GM23338 (cell line): Measurements from ENCODE around the gene PCOLCE2. TPM values are rescaled to one million over a fixed set of nuclear protein-coding genes. Genes with fewer than 3 reads are reported as not detected.

ENCODE experiments used
- ATAC-seq: fragments of 200-7000 bp; cut with Tn5 transposase; 3 replicates; pipeline ENCODE4 v1.9.1; 2020
- DNase-seq: peaks from one replicate; pipeline ENCODE4 v3.0.0-alpha.2; 2015; ENCODE audit warnings: low spot score
- H2AFZ ChIP-seq: fragments of 200-600 bp; sonication (generic); 2 replicates; pipeline ENCODE4 v1.8.0; 2016; ENCODE audit warnings: antibody characterized with exemption, mild to moderate bottlenecking, moderate library complexity
- H3F3A ChIP-seq: fragments of 200-600 bp; sonication (generic); replicated peaks from 2 replicates; pipeline ENCODE4 v1.8.0; 2017; ENCODE audit warnings: antibody characterized with exemption, mixed run types, low read depth
- H3K27ac ChIP-seq: fragments of 200-600 bp; sonication (generic); 2 replicates; pipeline ENCODE4 v1.6.1; 2016; ENCODE audit warnings: low read depth
- H3K27me3 ChIP-seq: fragments of 200-600 bp; sonication (generic); 2 replicates; pipeline ENCODE4 v1.8.0; 2016; ENCODE audit warnings: mild to moderate bottlenecking, mixed run types, moderate library complexity; ENCODE audit not compliant: insufficient read depth
- H3K36me3 ChIP-seq: fragments of 200-600 bp; sonication (generic); 2 replicates; pipeline ENCODE4 v1.8.0; 2016; ENCODE audit warnings: mild to moderate bottlenecking; ENCODE audit not compliant: insufficient read depth
- H3K4me1 ChIP-seq: fragments of 200-600 bp; sonication (generic); 2 replicates; pipeline ENCODE4 v1.8.0; 2016; ENCODE audit warnings: mild to moderate bottlenecking, moderate library complexity; ENCODE audit not compliant: insufficient read depth
- H3K4me2 ChIP-seq: fragments of 200-600 bp; sonication (generic); 2 replicates; pipeline ENCODE4 v1.7.1; 2017; ENCODE audit warnings: mixed run types
- H3K4me3 ChIP-seq: fragments of 200-600 bp; sonication (generic); 2 replicates; pipeline ENCODE4 v1.6.1; 2016; ENCODE audit warnings: mixed run types
- H3K79me2 ChIP-seq: fragments of 200-600 bp; sonication (generic); replicated peaks from 2 replicates; pipeline ENCODE4 v1.8.0; 2017; ENCODE audit warnings: mild to moderate bottlenecking; ENCODE audit not compliant: insufficient read depth
- H3K9me2 ChIP-seq: fragments of 200-600 bp; sonication (generic); 2 replicates; pipeline ENCODE4 v1.8.0; 2017; ENCODE audit not compliant: insufficient read depth
- H4K20me1 ChIP-seq: fragments of 200-600 bp; sonication (generic); replicated peaks from 2 replicates; pipeline ENCODE4 v1.8.0; 2017; ENCODE audit warnings: mild to moderate bottlenecking; ENCODE audit not compliant: insufficient read depth
- H3K27ac Mint-ChIP-seq: 2 replicates; pipeline ENCODE4 v1.8.0; 2020; ENCODE audit warnings: inconsistent platforms, mild to moderate bottlenecking, moderate library complexity, mixed read lengths
- H3K27me3 Mint-ChIP-seq: 3 replicates; pipeline ENCODE4 v1.8.0; 2022; ENCODE audit warnings: low read depth, mild to moderate bottlenecking, moderate library complexity, mixed read lengths, inconsistent platforms; ENCODE audit not compliant: insufficient read depth, poor library complexity
- H3K36me3 Mint-ChIP-seq: 3 replicates; pipeline ENCODE4 v1.8.0; 2021; ENCODE audit warnings: low read depth, mild to moderate bottlenecking, inconsistent platforms, moderate library complexity, mixed read lengths
- H3K4me1 Mint-ChIP-seq: 3 replicates; pipeline ENCODE4 v1.8.0; 2020; ENCODE audit warnings: mild to moderate bottlenecking, inconsistent platforms, mixed read lengths
- H3K4me3 Mint-ChIP-seq: 3 replicates; pipeline ENCODE4 v1.8.0; 2021; ENCODE audit warnings: moderate library complexity, mild to moderate bottlenecking, inconsistent platforms, mixed read lengths
- H3K9me3 Mint-ChIP-seq: 3 replicates; pipeline ENCODE4 v1.8.0; 2020; ENCODE audit warnings: moderate library complexity, mild to moderate bottlenecking, inconsistent platforms, mixed read lengths
- CREB1 ChIP-seq: fragments of 250-450 bp; sonication (Bioruptor Pico); IDR thresholded peaks from 2 replicates; pipeline ENCODE4 v1.5.0; 2020; ENCODE audit warnings: low read depth, mild to moderate bottlenecking, moderate library complexity
- EZH2 ChIP-seq: fragments of 200-600 bp; sonication (generic); IDR thresholded peaks from one replicate; pipeline ENCODE4 v1.8.0; 2017; ENCODE audit warnings: antibody characterized with exemption, mild to moderate bottlenecking, low read depth; ENCODE audit not compliant: unreplicated experiment
- JUNB ChIP-seq: IDR thresholded peaks from one replicate; pipeline ENCODE4 v1.6.1; 2016; ENCODE audit warnings: antibody characterized with exemption; ENCODE audit not compliant: unreplicated experiment
- NANOG ChIP-seq: IDR thresholded peaks from 2 replicates; pipeline ENCODE4 v1.6.1; 2016; ENCODE audit warnings: antibody characterized with exemption, borderline replicate concordance
- POLR2AphosphoS5 ChIP-seq: IDR thresholded peaks from 2 replicates; pipeline ENCODE4 v1.6.1; 2016; ENCODE audit warnings: antibody characterized with exemption, low read depth
- STAT1 ChIP-seq: IDR thresholded peaks from one replicate; pipeline ENCODE4 v1.6.1; 2016; ENCODE audit warnings: antibody characterized with exemption; ENCODE audit not compliant: unreplicated experiment
- ZNF114 ChIP-seq: fragments of 250-450 bp; sonication (Bioruptor Pico); IDR thresholded peaks from 2 replicates; pipeline ENCODE4 v1.5.0; 2020; ENCODE audit warnings: mild to moderate bottlenecking, moderate library complexity
- ZNF331 ChIP-seq: fragments of 250-450 bp; sonication (Bioruptor Pico); IDR thresholded peaks from 2 replicates; pipeline ENCODE4 v1.5.0; 2020; ENCODE audit warnings: low read depth, mild to moderate bottlenecking, moderate library complexity
- polyA plus RNA-seq: library from polyadenylated mRNA; unstranded; fragments of >200 nt; fragmentation: Nextera tagmentation; extraction: Ambion mirVana; gene quantifications from 2 replicates; pipeline ENCODE4 v1.2.1, GENCODE V29; 2016
- total RNA-seq: library from RNA; depleted of rRNA; stranded (reverse); fragments of >200 nt; shearing (Covaris generic); gene quantifications from 2 replicates; pipeline ENCODE4 v1.2.3, GENCODE V29; 2014
- TF ChIP-seq, protein P1 (sequence below): fragments of 250-450 bp; sonication (Bioruptor Pico); IDR thresholded peaks from 2 replicates; pipeline ENCODE4 v1.5.0; 2020; ENCODE audit warnings: mild to moderate bottlenecking, moderate library complexity
- TF ChIP-seq, protein P2 (sequence below): IDR thresholded peaks from one replicate; pipeline ENCODE4 v1.6.1; 2018; ENCODE audit warnings: antibody characterized with exemption; ENCODE audit not compliant: unreplicated experiment
- TF ChIP-seq, protein P3 (sequence below): IDR thresholded peaks from 2 replicates; pipeline ENCODE4 v1.6.1; 2016; ENCODE audit warnings: antibody characterized with exemption
- TF ChIP-seq, protein P4 (sequence below), 2 experiments: fragments of 200-600 bp in 1 of 2; sonication (generic) in 1 of 2; conservative IDR thresholded peaks; 2 replicates each; pipeline versions ENCODE4 v1.5.1 to v1.6.1; 2016 to 2017; ENCODE audit warnings: antibody characterized with exemption in 2 of 2, low read depth in 2 of 2, mild to moderate bottlenecking in 2 of 2, moderate library complexity in 1 of 2

The PCOLCE2 gene
- total and polyA plus RNA-seq, 2 experiments from 2014 or later = 17.7 to 22.6 TPM

DNA sequence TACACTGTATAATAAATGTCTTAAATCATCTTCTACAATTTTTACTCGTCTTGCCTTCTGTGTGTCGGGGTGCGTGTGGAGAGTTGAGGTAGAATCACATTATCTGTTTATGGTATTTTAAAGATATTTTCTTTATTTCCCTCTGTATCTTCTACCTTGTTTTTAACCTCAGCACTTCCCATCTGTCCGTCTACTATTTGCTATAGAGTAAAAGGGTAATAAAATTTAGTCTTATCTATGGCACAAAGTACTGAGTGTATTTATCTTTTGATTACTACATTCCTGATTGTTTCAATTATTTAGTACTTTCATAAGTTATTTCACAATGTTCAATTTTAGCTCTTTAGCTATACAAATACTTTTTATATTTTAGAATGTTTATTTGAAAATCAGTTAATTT is 102.9 kb downstream of the PCOLCE2 start:
- Mint-ChIP-seq H3K4me3 (no peak overlapping the region), H3K4me1 (peaks cover 5% of the 10 kb centered on the region), H3K27ac (no peak overlapping the region), H3K9me3 (no peaks in the 10 kb centered on the region), H3K36me3 (peaks cover 3% of the 10 kb centered on the region; the same call in 1 of the 3 replicates), H3K27me3 (no peaks in the 10 kb centered on the region)
- Histone ChIP-seq H3K9me2 (no peaks in the 10 kb centered on the region), H4K20me1 (no peaks in the 10 kb centered on the region), H3K4me3 (no peak overlapping the region), H3K27ac (no peak overlapping the region), H3K27me3 (no peaks in the 10 kb centered on the region), H2AFZ (no peak overlapping the region), H3F3A (no peaks in the 10 kb centered on the region), H3K36me3 (no peaks in the 10 kb centered on the region), H3K79me2 (no peaks in the 10 kb centered on the region), H3K4me2 (no peak overlapping the region), H3K4me1 (no peaks in the 10 kb centered on the region)
- no peak for TF ChIP-seq STAT1
- no peak for TF ChIP-seq CREB1 (CRISPR knock-in tag)
- TF ChIP-seq, protein P1, sequence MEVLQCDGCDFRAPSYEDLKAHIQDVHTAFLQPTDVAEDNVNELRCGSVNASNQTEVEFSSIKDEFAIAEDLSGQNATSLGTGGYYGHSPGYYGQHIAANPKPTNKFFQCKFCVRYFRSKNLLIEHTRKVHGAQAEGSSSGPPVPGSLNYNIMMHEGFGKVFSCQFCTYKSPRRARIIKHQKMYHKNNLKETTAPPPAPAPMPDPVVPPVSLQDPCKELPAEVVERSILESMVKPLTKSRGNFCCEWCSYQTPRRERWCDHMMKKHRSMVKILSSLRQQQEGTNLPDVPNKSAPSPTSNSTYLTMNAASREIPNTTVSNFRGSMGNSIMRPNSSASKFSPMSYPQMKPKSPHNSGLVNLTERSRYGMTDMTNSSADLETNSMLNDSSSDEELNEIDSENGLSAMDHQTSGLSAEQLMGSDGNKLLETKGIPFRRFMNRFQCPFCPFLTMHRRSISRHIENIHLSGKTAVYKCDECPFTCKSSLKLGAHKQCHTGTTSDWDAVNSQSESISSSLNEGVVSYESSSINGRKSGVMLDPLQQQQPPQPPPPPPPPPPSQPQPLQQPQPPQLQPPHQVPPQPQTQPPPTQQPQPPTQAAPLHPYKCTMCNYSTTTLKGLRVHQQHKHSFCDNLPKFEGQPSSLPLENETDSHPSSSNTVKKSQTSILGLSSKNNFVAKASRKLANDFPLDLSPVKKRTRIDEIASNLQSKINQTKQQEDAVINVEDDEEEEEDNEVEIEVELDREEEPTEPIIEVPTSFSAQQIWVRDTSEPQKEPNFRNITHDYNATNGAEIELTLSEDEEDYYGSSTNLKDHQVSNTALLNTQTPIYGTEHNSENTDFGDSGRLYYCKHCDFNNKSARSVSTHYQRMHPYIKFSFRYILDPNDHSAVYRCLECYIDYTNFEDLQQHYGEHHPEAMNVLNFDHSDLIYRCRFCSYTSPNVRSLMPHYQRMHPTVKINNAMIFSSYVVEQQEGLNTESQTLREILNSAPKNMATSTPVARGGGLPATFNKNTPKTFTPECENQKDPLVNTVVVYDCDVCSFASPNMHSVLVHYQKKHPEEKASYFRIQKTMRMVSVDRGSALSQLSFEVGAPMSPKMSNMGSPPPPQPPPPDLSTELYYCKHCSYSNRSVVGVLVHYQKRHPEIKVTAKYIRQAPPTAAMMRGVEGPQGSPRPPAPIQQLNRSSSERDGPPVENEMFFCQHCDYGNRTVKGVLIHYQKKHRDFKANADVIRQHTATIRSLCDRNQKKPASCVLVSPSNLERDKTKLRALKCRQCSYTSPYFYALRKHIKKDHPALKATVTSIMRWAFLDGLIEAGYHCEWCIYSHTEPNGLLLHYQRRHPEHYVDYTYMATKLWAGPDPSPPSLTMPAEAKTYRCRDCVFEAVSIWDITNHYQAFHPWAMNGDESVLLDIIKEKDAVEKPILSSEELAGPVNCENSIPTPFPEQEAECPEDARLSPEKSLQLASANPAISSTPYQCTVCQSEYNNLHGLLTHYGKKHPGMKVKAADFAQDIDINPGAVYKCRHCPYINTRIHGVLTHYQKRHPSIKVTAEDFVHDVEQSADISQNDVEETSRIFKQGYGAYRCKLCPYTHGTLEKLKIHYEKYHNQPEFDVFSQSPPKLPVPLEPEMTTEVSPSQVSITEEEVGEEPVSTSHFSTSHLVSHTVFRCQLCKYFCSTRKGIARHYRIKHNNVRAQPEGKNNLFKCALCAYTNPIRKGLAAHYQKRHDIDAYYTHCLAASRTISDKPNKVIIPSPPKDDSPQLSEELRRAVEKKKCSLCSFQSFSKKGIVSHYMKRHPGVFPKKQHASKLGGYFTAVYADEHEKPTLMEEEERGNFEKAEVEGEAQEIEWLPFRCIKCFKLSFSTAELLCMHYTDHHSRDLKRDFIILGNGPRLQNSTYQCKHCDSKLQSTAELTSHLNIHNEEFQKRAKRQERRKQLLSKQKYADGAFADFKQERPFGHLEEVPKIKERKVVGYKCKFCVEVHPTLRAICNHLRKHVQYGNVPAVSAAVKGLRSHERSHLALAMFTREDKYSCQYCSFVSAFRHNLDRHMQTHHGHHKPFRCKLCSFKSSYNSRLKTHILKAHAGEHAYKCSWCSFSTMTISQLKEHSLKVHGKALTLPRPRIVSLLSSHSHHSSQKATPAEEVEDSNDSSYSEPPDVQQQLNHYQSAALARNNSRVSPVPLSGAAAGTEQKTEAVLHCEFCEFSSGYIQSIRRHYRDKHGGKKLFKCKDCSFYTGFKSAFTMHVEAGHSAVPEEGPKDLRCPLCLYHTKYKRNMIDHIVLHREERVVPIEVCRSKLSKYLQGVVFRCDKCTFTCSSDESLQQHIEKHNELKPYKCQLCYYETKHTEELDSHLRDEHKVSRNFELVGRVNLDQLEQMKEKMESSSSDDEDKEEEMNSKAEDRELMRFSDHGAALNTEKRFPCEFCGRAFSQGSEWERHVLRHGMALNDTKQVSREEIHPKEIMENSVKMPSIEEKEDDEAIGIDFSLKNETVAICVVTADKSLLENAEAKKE (CRISPR knock-in tag) = no peak
- no peak for TF ChIP-seq ZNF114 (CRISPR knock-in tag)
- TF ChIP-seq, protein P2, sequence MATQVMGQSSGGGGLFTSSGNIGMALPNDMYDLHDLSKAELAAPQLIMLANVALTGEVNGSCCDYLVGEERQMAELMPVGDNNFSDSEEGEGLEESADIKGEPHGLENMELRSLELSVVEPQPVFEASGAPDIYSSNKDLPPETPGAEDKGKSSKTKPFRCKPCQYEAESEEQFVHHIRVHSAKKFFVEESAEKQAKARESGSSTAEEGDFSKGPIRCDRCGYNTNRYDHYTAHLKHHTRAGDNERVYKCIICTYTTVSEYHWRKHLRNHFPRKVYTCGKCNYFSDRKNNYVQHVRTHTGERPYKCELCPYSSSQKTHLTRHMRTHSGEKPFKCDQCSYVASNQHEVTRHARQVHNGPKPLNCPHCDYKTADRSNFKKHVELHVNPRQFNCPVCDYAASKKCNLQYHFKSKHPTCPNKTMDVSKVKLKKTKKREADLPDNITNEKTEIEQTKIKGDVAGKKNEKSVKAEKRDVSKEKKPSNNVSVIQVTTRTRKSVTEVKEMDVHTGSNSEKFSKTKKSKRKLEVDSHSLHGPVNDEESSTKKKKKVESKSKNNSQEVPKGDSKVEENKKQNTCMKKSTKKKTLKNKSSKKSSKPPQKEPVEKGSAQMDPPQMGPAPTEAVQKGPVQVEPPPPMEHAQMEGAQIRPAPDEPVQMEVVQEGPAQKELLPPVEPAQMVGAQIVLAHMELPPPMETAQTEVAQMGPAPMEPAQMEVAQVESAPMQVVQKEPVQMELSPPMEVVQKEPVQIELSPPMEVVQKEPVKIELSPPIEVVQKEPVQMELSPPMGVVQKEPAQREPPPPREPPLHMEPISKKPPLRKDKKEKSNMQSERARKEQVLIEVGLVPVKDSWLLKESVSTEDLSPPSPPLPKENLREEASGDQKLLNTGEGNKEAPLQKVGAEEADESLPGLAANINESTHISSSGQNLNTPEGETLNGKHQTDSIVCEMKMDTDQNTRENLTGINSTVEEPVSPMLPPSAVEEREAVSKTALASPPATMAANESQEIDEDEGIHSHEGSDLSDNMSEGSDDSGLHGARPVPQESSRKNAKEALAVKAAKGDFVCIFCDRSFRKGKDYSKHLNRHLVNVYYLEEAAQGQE = no peak
- no peak for TF ChIP-seq JUNB
- TF ChIP-seq, protein P3, sequence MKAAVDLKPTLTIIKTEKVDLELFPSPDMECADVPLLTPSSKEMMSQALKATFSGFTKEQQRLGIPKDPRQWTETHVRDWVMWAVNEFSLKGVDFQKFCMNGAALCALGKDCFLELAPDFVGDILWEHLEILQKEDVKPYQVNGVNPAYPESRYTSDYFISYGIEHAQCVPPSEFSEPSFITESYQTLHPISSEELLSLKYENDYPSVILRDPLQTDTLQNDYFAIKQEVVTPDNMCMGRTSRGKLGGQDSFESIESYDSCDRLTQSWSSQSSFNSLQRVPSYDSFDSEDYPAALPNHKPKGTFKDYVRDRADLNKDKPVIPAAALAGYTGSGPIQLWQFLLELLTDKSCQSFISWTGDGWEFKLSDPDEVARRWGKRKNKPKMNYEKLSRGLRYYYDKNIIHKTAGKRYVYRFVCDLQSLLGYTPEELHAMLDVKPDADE = no peak
- no peak for TF ChIP-seq NANOG
- no peak for TF ChIP-seq ZNF331 (CRISPR knock-in tag)
- no peak for TF ChIP-seq EZH2
- TF ChIP-seq POLR2AphosphoS5 = no peak
- TF ChIP-seq, protein P4, sequence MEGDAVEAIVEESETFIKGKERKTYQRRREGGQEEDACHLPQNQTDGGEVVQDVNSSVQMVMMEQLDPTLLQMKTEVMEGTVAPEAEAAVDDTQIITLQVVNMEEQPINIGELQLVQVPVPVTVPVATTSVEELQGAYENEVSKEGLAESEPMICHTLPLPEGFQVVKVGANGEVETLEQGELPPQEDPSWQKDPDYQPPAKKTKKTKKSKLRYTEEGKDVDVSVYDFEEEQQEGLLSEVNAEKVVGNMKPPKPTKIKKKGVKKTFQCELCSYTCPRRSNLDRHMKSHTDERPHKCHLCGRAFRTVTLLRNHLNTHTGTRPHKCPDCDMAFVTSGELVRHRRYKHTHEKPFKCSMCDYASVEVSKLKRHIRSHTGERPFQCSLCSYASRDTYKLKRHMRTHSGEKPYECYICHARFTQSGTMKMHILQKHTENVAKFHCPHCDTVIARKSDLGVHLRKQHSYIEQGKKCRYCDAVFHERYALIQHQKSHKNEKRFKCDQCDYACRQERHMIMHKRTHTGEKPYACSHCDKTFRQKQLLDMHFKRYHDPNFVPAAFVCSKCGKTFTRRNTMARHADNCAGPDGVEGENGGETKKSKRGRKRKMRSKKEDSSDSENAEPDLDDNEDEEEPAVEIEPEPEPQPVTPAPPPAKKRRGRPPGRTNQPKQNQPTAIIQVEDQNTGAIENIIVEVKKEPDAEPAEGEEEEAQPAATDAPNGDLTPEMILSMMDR (conservative IDR thresholded peaks at IDR 0.05; ENCODE audit: low read depth in 2 of 2) = no peak
- ATAC-seq (no peak), DNase-seq (no peak)
